Karpas-422 (cell line): ENCODE data around the gene MACROD2. TPM values are rescaled to one million over a fixed set of nuclear protein-coding genes. Genes with fewer than 3 reads are reported as not detected.

Source experiments
- DNase-seq: peaks from one replicate; pipeline ENCODE4 v3.0.0-alpha.2; 2015
- H2AFZ ChIP-seq: fragments of 200-600 bp; sonication (generic); 2 replicates; pipeline ENCODE4 v1.6.1; 2014; ENCODE audit warnings: antibody characterized with exemption, low read length, mixed read lengths
- H3K27ac ChIP-seq: fragments of 200-600 bp; sonication (generic); 2 replicates; pipeline ENCODE4 v1.5.1; 2014; ENCODE audit warnings: mild to moderate bottlenecking, low read length, moderate library complexity
- H3K27me3 ChIP-seq: fragments of 200-600 bp; sonication (generic); 2 replicates; pipeline ENCODE4 v1.6.1; 2014; ENCODE audit warnings: low read length, mixed read lengths
- H3K36me3 ChIP-seq: fragments of 200-600 bp; sonication (generic); 2 replicates; pipeline ENCODE4 v1.6.1; 2014; ENCODE audit warnings: low read length, mixed read lengths; ENCODE audit not compliant: insufficient read depth
- H3K4me1 ChIP-seq: fragments of 200-600 bp; sonication (generic); 2 replicates; pipeline ENCODE4 v1.6.1; 2014; ENCODE audit warnings: mild to moderate bottlenecking, low read length, mixed read lengths
- H3K4me2 ChIP-seq: fragments of 200-600 bp; sonication (generic); 2 replicates; pipeline ENCODE4 v1.6.1; 2014; ENCODE audit warnings: low read length, low read depth, mild to moderate bottlenecking; ENCODE audit not compliant: poor library complexity, severe bottlenecking
- H3K4me3 ChIP-seq: fragments of 200-600 bp; sonication (generic); 2 replicates; pipeline ENCODE4 v1.5.1; 2014; ENCODE audit warnings: mild to moderate bottlenecking, antibody characterized with exemption, low read length, mixed read lengths
- H3K79me2 ChIP-seq: fragments of 200-600 bp; sonication (generic); 2 replicates; pipeline ENCODE4 v1.6.1; 2014; ENCODE audit warnings: mild to moderate bottlenecking, low read length, mixed read lengths
- H3K9ac ChIP-seq: fragments of 200-600 bp; sonication (generic); 2 replicates; pipeline ENCODE4 v1.6.0; 2014; ENCODE audit warnings: low read length
- H3K9me2 ChIP-seq: fragments of 200-600 bp; sonication (generic), shearing (Covaris generic); replicated peaks from 2 replicates; pipeline ENCODE4 v1.6.0; 2014; ENCODE audit warnings: mild to moderate bottlenecking, low read length, moderate library complexity; ENCODE audit not compliant: insufficient read depth
- H3K9me3 ChIP-seq: fragments of 300-700, 200-600 bp; sonication (generic); 2 replicates; pipeline ENCODE4 v1.6.1; 2014; ENCODE audit warnings: low read length, mixed read lengths
- H4K20me1 ChIP-seq: fragments of 200-600 bp; sonication (generic); 2 replicates; pipeline ENCODE4 v1.6.1; 2014; ENCODE audit warnings: mild to moderate bottlenecking, antibody characterized with exemption, low read length, low read depth; ENCODE audit not compliant: insufficient read depth
- total RNA-seq: library from RNA; depleted of rRNA; stranded (reverse); fragments of >200 nt; shearing (Covaris generic); gene quantifications from 2 replicates; pipeline ENCODE4 v1.2.3, GENCODE V29; 2014; ENCODE audit warnings: low replicate concordance

Gene MACROD2
- total RNA-seq, 1 experiment from 2014 or later = 0.15 TPM

GRCh38 chr20:15756002-15756753 is 1760.9 kb downstream of the MACROD2 start:
- H3K9me2 ChIP-seq = no peaks in the 10 kb centered on the region
- no peak overlapping the region for H2AFZ ChIP-seq
- H3K9ac ChIP-seq = no peak overlapping the region
- no peak overlapping the region for H3K4me2 ChIP-seq
- H4K20me1 ChIP-seq = no peaks in the 10 kb centered on the region
- H3K4me1 ChIP-seq = peaks cover 12% of the 10 kb centered on the region; the same call in 1 of the 2 replicates
- H3K27me3 ChIP-seq = no peaks in the 10 kb centered on the region; the same call in 1 of the 2 replicates
- no peak overlapping the region for H3K4me3 ChIP-seq
- no peaks in the 10 kb centered on the region for H3K9me3 ChIP-seq
- DNase-seq = no peak
- no peaks in the 10 kb centered on the region for H3K36me3 ChIP-seq
- H3K79me2 ChIP-seq = no peaks in the 10 kb centered on the region
- no peak overlapping the region for H3K27ac ChIP-seq

- Histone ChIP-seq H3K4me2 (no peak overlapping the region), H3K4me1 (peaks cover 12% of the 10 kb centered on the region; the same call in 1 of the 2 replicates), H3K9me3 (no peaks in the 10 kb centered on the region), H3K27ac (no peak overlapping the region), H4K20me1 (no peaks in the 10 kb centered on the region), H3K9ac (no peak overlapping the region), H2AFZ (no peak overlapping the region), H3K4me3 (no peak overlapping the region), H3K79me2 (no peaks in the 10 kb centered on the region), H3K36me3 (no peaks in the 10 kb centered on the region), H3K9me2 (no peaks in the 10 kb centered on the region), H3K27me3 (no peaks in the 10 kb centered on the region; the same call in 1 of the 2 replicates)
- no peak for DNase-seq
Observed at GRCh38 chr20:15756754-15757115, 1761.4 kb downstream of the MACROD2 start.

GRCh38 chr20:15759594-15759993 is 1764.3 kb downstream of the MACROD2 start:
- no peak overlapping the region for H3K27ac ChIP-seq
- H3K4me1 ChIP-seq = peaks cover 12% of the 10 kb centered on the region; the same call in 1 of the 2 replicates
- no peaks in the 10 kb centered on the region for H3K9me2 ChIP-seq
- no peaks in the 10 kb centered on the region for H3K79me2 ChIP-seq
- H3K9ac ChIP-seq = no peak overlapping the region
- H3K9me3 ChIP-seq = no peaks in the 10 kb centered on the region
- DNase-seq = no peak
- H3K4me2 ChIP-seq = no peak overlapping the region
- H3K36me3 ChIP-seq = no peaks in the 10 kb centered on the region
- no peaks in the 10 kb centered on the region for H4K20me1 ChIP-seq
- H3K4me3 ChIP-seq = no peak overlapping the region
- no peaks in the 10 kb centered on the region; the same call in 1 of the 2 replicates for H3K27me3 ChIP-seq
- H2AFZ ChIP-seq = no peak overlapping the region

- H3K9me3 ChIP-seq = no peaks in the 10 kb centered on the region
- no peaks in the 10 kb centered on the region for H4K20me1 ChIP-seq
- peaks cover 12% of the 10 kb centered on the region; the same call in 1 of the 2 replicates for H3K4me1 ChIP-seq
- no peaks in the 10 kb centered on the region; the same call in 1 of the 2 replicates for H3K27me3 ChIP-seq
- no peak overlapping the region for H3K9ac ChIP-seq
- no peaks in the 10 kb centered on the region for H3K79me2 ChIP-seq
- no peak overlapping the region for H3K4me2 ChIP-seq
- no peak overlapping the region for H3K27ac ChIP-seq
- DNase-seq = no peak
- no peak overlapping the region for H2AFZ ChIP-seq
- H3K9me2 ChIP-seq = no peaks in the 10 kb centered on the region
- no peak overlapping the region for H3K4me3 ChIP-seq
- H3K36me3 ChIP-seq = no peaks in the 10 kb centered on the region
Observed at GRCh38 chr20:15760001-15760621, 1764.8 kb downstream of the MACROD2 start.

- H3K4me1 ChIP-seq = no peaks in the 10 kb centered on the region
- no peak overlapping the region for H3K4me2 ChIP-seq
- no peaks in the 10 kb centered on the region for H3K79me2 ChIP-seq
- no peak overlapping the region for H3K4me3 ChIP-seq
- H3K9ac ChIP-seq = no peak overlapping the region
- no peaks in the 10 kb centered on the region for H3K9me2 ChIP-seq
- H2AFZ ChIP-seq = no peak overlapping the region
- H3K36me3 ChIP-seq = no peaks in the 10 kb centered on the region
- H4K20me1 ChIP-seq = no peaks in the 10 kb centered on the region
- no peak for DNase-seq
- no peak overlapping the region for H3K27ac ChIP-seq
- no peaks in the 10 kb centered on the region for H3K27me3 ChIP-seq
- no peaks in the 10 kb centered on the region for H3K9me3 ChIP-seq
Observed at GRCh38 chr20:15763366-15763765, 1768.0 kb downstream of the MACROD2 start.

- H3K4me2 ChIP-seq = no peak overlapping the region
- H3K4me1 ChIP-seq = no peaks in the 10 kb centered on the region
- no peaks in the 10 kb centered on the region for H3K9me3 ChIP-seq
- no peak overlapping the region for H2AFZ ChIP-seq
- no peak overlapping the region for H3K4me3 ChIP-seq
- H3K9ac ChIP-seq = no peak overlapping the region
- DNase-seq = no peak
- no peaks in the 10 kb centered on the region for H3K9me2 ChIP-seq
- no peaks in the 10 kb centered on the region for H3K36me3 ChIP-seq
- H3K27ac ChIP-seq = no peak overlapping the region
- no peaks in the 10 kb centered on the region for H3K79me2 ChIP-seq
- H4K20me1 ChIP-seq = no peaks in the 10 kb centered on the region
- H3K27me3 ChIP-seq = 0 out of 2 replicates have a peak, but pooled peaks cover 4% of the 10 kb centered on the region
Observed at GRCh38 chr20:15767586-15767985, 1772.3 kb downstream of the MACROD2 start.

GRCh38 chr20:15767999-15768741 is 1772.9 kb downstream of the MACROD2 start:
- Histone ChIP-seq H3K36me3 (no peaks in the 10 kb centered on the region), H3K9me3 (no peaks in the 10 kb centered on the region), H3K4me3 (no peak overlapping the region), H3K9ac (no peak overlapping the region), H3K9me2 (no peaks in the 10 kb centered on the region), H3K4me1 (no peaks in the 10 kb centered on the region), H3K79me2 (no peaks in the 10 kb centered on the region), H3K27me3 (0 out of 2 replicates have a peak, but pooled peaks cover 4% of the 10 kb centered on the region), H4K20me1 (no peaks in the 10 kb centered on the region), H3K4me2 (no peak overlapping the region), H3K27ac (no peak overlapping the region), H2AFZ (no peak overlapping the region)
- DNase-seq = no peak

- no peak overlapping the region for H2AFZ ChIP-seq
- H4K20me1 ChIP-seq = no peaks in the 10 kb centered on the region
- no peaks in the 10 kb centered on the region for H3K9me3 ChIP-seq
- H3K9me2 ChIP-seq = no peaks in the 10 kb centered on the region
- 0 out of 2 replicates have a peak, but pooled peaks cover 4% of the 10 kb centered on the region for H3K27me3 ChIP-seq
- no peaks in the 10 kb centered on the region for H3K36me3 ChIP-seq
- no peaks in the 10 kb centered on the region for H3K79me2 ChIP-seq
- no peak for DNase-seq
- H3K27ac ChIP-seq = no peak overlapping the region
- H3K4me1 ChIP-seq = peaks cover 10% of the 10 kb centered on the region
- no peak overlapping the region for H3K4me3 ChIP-seq
- H3K9ac ChIP-seq = no peak overlapping the region
- no peak overlapping the region for H3K4me2 ChIP-seq
Observed at GRCh38 chr20:15772826-15773225, 1777.5 kb downstream of the MACROD2 start.
